Measurements from ENCODE around the gene TMCC2. TPM values are rescaled to one million over a fixed set of nuclear protein-coding genes. Genes with fewer than 3 reads are reported as not detected.
A peak's percentile ranks its signal among the peaks of the same experiment; 100 is the strongest.

Gene TMCC2
- total RNA-seq, 1 donor from 2014 or later: 6.2 TPM

- no peak for TF ChIP-seq CTCF (conservative IDR thresholded peaks at IDR 0.05)
- H3K9me3 Mint-ChIP-seq: no peaks in the 10 kb centered on the region
- H3K27me3 Mint-ChIP-seq: no peaks in the 10 kb centered on the region
- no peak overlapping the region for H3K4me3 Mint-ChIP-seq
- no peak overlapping the region for H3K27ac Mint-ChIP-seq
- no peaks in the 10 kb centered on the region for H3K36me3 Mint-ChIP-seq
- DNase-seq (ENCODE audit: extremely low spot score, unreplicated experiment): no peak
- peaks cover 13% of the 10 kb centered on the region for H3K4me1 Mint-ChIP-seq (ENCODE audit: unreplicated experiment)
These were observed 22.7 kb upstream of the TMCC2 start for GRCh38 chr1:205205055-205205454.

- H3K9me3 Mint-ChIP-seq: no peaks in the 10 kb centered on the region
- H3K4me3 Mint-ChIP-seq: peak overlapping the region; percentile 66
These were observed 18.9 kb upstream of the TMCC2 start for GRCh38 chr1:205208811-205209210.

GRCh38 chr1:205210756-205211168 lies 17.0 kb upstream of the TMCC2 start:
- no peaks in the 10 kb centered on the region for H3K9me3 Mint-ChIP-seq
- peaks cover 13% of the 10 kb centered on the region for H3K4me1 Mint-ChIP-seq (ENCODE audit: unreplicated experiment)
- no peak for TF ChIP-seq CTCF (conservative IDR thresholded peaks at IDR 0.05)
- peak overlapping the region; percentile 95 for H3K27ac Mint-ChIP-seq
- H3K36me3 Mint-ChIP-seq: no peaks in the 10 kb centered on the region
- H3K27me3 Mint-ChIP-seq: peaks cover 7% of the 10 kb centered on the region
- DNase-seq (ENCODE audit: extremely low spot score, unreplicated experiment): peak; percentile 72
- peak overlapping the region; percentile 96 for H3K4me3 Mint-ChIP-seq

More at GRCh38 chr1:205208811-205209210, 18.9 kb upstream of the TMCC2 start:
- H3K36me3 Mint-ChIP-seq: no peaks in the 10 kb centered on the region
- DNase-seq (ENCODE audit: extremely low spot score, unreplicated experiment): no peak
- H3K27ac Mint-ChIP-seq: no peak overlapping the region
- H3K4me1 Mint-ChIP-seq (ENCODE audit: unreplicated experiment): peaks cover 20% of the 10 kb centered on the region
- no peaks in the 10 kb centered on the region for H3K27me3 Mint-ChIP-seq
- no peak for TF ChIP-seq CTCF (conservative IDR thresholded peaks at IDR 0.05)

- peak; percentile 92 for DNase-seq (ENCODE audit: extremely low spot score, unreplicated experiment)
- no peaks in the 10 kb centered on the region for H3K36me3 Mint-ChIP-seq
- H3K4me1 Mint-ChIP-seq (ENCODE audit: unreplicated experiment): peaks cover 13% of the 10 kb centered on the region
- peaks cover 7% of the 10 kb centered on the region for H3K27me3 Mint-ChIP-seq
- peak within 1 kb of the TSS; percentile 95 for H3K27ac Mint-ChIP-seq
- H3K4me3 Mint-ChIP-seq: peak within 1 kb of the TSS; percentile 96
- H3K9me3 Mint-ChIP-seq: no peaks in the 10 kb centered on the region
- TF ChIP-seq CTCF (conservative IDR thresholded peaks at IDR 0.05): no peak
These were observed 16.4 kb upstream of the TMCC2 start, which contains the start of gene DSTYK for GRCh38 chr1:205211169-205211838. DSTYK (minus strand) TSS chr1:205211702; CDS start chr1:205211535, 167 bp downstream.

- no peak for DNase-seq (ENCODE audit: extremely low spot score, unreplicated experiment)
- Mint-ChIP-seq H3K4me1 (ENCODE audit: unreplicated experiment) (peaks cover 13% of the 10 kb centered on the region), H3K4me3 (peak overlapping the region; percentile 96), H3K27ac (peak overlapping the region; percentile 95), H3K27me3 (peaks cover 8% of the 10 kb centered on the region), H3K36me3 (no peaks in the 10 kb centered on the region), H3K9me3 (no peaks in the 10 kb centered on the region)
- TF ChIP-seq CTCF (conservative IDR thresholded peaks at IDR 0.05): no peak
These were observed 15.8 kb upstream of the TMCC2 start for GRCh38 chr1:205211839-205212536.
